Heart left ventricle (tissue), 13 donors: Measurements from ENCODE around the gene C1QL1.

ENCODE experiments used
- POLR2A ChIP-seq, 2 donors: fragments of 450-650 bp; IDR thresholded peaks; one replicate each; pipeline ENCODE4 v1.6.1; 2017; ENCODE audit warnings: antibody characterized with exemption in 2 of 2, mild to moderate bottlenecking in 2 of 2, moderate library complexity in 2 of 2
- TF ChIP-seq, protein P1 (sequence below), 12 donors: fragments of 200-600 bp; sonication (generic) in 4 of 12; IDR thresholded peaks; one replicate each; pipeline versions ENCODE4 v1.5.0 to v1.8.0; 2018 to 2022; ENCODE audit warnings: antibody characterized with exemption in 12 of 12, mild to moderate bottlenecking in 5 of 12
- donor health status: ischemic (EF 13 %, LVEDD 7.1; RV severe dilation, severe dysfunction).
- donor health status: DM: no; HTN: yes; CAD: no.
- donor health status: DM: no; HTN: no; CAD: no.
- donor health status: ischemic (EF 25% LVEDD 6.9; RV normal size, moderate dysfunction).
- donor health status: ischemic (EF 25% LVEDD 5.7; RV mildly dilated, moderate dysfunction).
- donor health status: ischemic (EF 35%, LVEDD 5.7; RV mildly dilated, moderate dysfunction).
- donor health status: nonischemic (EF 11% LVEDD 7.7; RV severe dilation, severe dysfunction).
- donor health status: DM: yes; HTN: yes; CAD: no.
- donor health status: PGD.
- donor health status: ischemic (EF 29% LVEDD 5.4; RV normal size, mild dysfunction).
- donor health status: nonischemic (EF 23%, LVEDD 6.1; RV moderate dilation, normal function).

DNA sequence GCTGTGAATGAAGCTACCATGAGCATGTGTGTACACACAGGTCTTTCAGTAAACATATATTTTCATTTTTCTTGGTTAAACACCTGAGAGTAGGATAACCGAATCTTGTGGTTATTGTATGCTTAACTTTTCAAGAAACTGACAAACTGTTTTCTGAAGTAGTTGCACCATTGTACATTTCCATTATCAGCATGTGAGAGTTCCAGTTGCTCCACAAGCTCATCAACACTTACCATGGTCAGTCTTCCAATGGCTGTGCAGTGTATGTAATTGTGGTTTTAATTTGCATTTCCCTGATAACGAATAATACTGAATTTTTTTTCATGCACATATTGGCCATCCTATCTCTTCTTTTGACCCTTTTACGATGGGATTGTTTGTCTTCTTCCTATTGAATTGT is 31.3 kb upstream of the C1QL1 start:
- TF ChIP-seq, protein P1, sequence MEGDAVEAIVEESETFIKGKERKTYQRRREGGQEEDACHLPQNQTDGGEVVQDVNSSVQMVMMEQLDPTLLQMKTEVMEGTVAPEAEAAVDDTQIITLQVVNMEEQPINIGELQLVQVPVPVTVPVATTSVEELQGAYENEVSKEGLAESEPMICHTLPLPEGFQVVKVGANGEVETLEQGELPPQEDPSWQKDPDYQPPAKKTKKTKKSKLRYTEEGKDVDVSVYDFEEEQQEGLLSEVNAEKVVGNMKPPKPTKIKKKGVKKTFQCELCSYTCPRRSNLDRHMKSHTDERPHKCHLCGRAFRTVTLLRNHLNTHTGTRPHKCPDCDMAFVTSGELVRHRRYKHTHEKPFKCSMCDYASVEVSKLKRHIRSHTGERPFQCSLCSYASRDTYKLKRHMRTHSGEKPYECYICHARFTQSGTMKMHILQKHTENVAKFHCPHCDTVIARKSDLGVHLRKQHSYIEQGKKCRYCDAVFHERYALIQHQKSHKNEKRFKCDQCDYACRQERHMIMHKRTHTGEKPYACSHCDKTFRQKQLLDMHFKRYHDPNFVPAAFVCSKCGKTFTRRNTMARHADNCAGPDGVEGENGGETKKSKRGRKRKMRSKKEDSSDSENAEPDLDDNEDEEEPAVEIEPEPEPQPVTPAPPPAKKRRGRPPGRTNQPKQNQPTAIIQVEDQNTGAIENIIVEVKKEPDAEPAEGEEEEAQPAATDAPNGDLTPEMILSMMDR (IDR thresholded peaks at IDR 0.05), result no peak
- TF ChIP-seq POLR2A (IDR thresholded peaks at IDR 0.05), result no peak
